H1 (cell line): ENCODE measurements around the gene IST1. TPM values are rescaled to one million over a fixed set of nuclear protein-coding genes. Genes with fewer than 3 reads are reported as not detected.

Experiments
- CTCF ChIA-PET: fragments of 300-600 bp; sonication (Branson Sonifier 250); formaldehyde crosslinking; loops from one replicate; lab custom pipeline; 2021; ENCODE audit not compliant: partially characterized antibody; lab: Charles Lee
- POLR2A ChIA-PET: fragments of 300-600 bp; sonication (Branson Sonifier 250); formaldehyde crosslinking; loops from one replicate; lab custom pipeline; 2021; ENCODE audit warnings: inconsistent platforms; ENCODE audit not compliant: partially characterized antibody; lab: Charles Lee
- DNase-seq, 2 experiments: peaks; one replicate each; pipeline versions ENCODE4 v3.0.0 to v3.0.0-alpha.2; 2010 to 2022; ENCODE audit warnings: low spot score in 2 of 2, low read depth in 1 of 2, mixed read lengths in 1 of 2
- FAIRE-seq: peaks from 2 replicates; lab custom pipeline; 2011; peaks lifted over from hg19 to GRCh38; lab: Jason Lieb, UNC
- H2AFZ ChIP-seq: 2 replicates; pipeline ENCODE4 v1.8.1; 2012; ENCODE audit warnings: low read length, inconsistent platforms
- H2AK5ac ChIP-seq: 2 replicates; pipeline ENCODE4 v1.6.1; 2013; ENCODE audit warnings: low read depth, low read length
- H2BK120ac ChIP-seq: replicated peaks from 2 replicates; pipeline ENCODE3; 2013; ENCODE audit warnings: low read depth, low read length, inconsistent platforms
- H2BK12ac ChIP-seq: 2 replicates; pipeline ENCODE4 v1.6.1; 2013; ENCODE audit warnings: low read depth, low read length
- H2BK15ac ChIP-seq: 2 replicates; pipeline ENCODE4 v1.6.1; 2013; ENCODE audit warnings: low read length
- H2BK20ac ChIP-seq: 2 replicates; pipeline ENCODE4 v1.6.1; 2013; ENCODE audit warnings: low read length
- H2BK5ac ChIP-seq: 2 replicates; pipeline ENCODE4 v1.6.1; 2013; ENCODE audit warnings: low read depth, low read length
- H3K14ac ChIP-seq: 2 replicates; pipeline ENCODE4 v1.6.1; 2013; ENCODE audit warnings: inconsistent platforms; ENCODE audit not compliant: insufficient read length
- H3K18ac ChIP-seq: 2 replicates; pipeline ENCODE4 v1.6.1; 2013; ENCODE audit warnings: low read length; ENCODE audit errors: extremely low read depth
- H3K23ac ChIP-seq: 2 replicates; pipeline ENCODE4 v1.6.1; 2013; ENCODE audit warnings: inconsistent platforms; ENCODE audit not compliant: insufficient read length
- H3K23me2 ChIP-seq: 2 replicates; pipeline ENCODE4 v1.6.1; 2013; ENCODE audit warnings: low read depth, low read length
- H3K27ac ChIP-seq: 2 replicates; pipeline ENCODE4 v1.6.1; 2011; ENCODE audit warnings: low read depth, low read length, inconsistent platforms
- H3K27me3 ChIP-seq, 4 experiments: replicated peaks in 1 of 4; 1 replicate in 1 of 4; 2 replicates in 3 of 4; pipeline versions ENCODE4 v1.6.1 to v1.8.1; 2011 to 2013; ENCODE audit warnings: low read length in 3 of 4, mild to moderate bottlenecking in 3 of 4, inconsistent platforms in 2 of 4, mixed read lengths in 2 of 4, moderate library complexity in 1 of 4; ENCODE audit not compliant: control insufficient read depth in 3 of 4, insufficient read depth in 3 of 4; ENCODE audit errors: extremely low read depth in 1 of 4
- H3K36me3 ChIP-seq, 4 experiments: 2 replicates each; pipeline versions ENCODE4 v1.6.1 to v1.8.1; 2011 to 2013; ENCODE audit warnings: mild to moderate bottlenecking in 4 of 4, low read length in 3 of 4, moderate library complexity in 2 of 4, control low read depth in 1 of 4, inconsistent platforms in 1 of 4; ENCODE audit not compliant: insufficient read depth in 4 of 4, control insufficient read depth in 2 of 4
- H3K4ac ChIP-seq: replicated peaks from 2 replicates; pipeline ENCODE3; 2013; ENCODE audit warnings: low read length, low read depth, mixed read lengths, inconsistent platforms; ENCODE audit not compliant: insufficient read length
- H3K4me1 ChIP-seq, 4 experiments: replicated peaks in 1 of 4; 1 replicate in 1 of 4; 2 replicates in 3 of 4; pipeline versions ENCODE4 v1.6.1 to v1.8.1; 2011 to 2013; ENCODE audit warnings: low read length in 3 of 4, inconsistent platforms in 2 of 4, mixed read lengths in 1 of 4; ENCODE audit not compliant: insufficient read depth in 4 of 4, control insufficient read depth in 3 of 4
- H3K4me2 ChIP-seq, 2 experiments: 2 replicates each; pipeline versions ENCODE4 v1.6.1 to v1.8.1; 2011 to 2013; ENCODE audit warnings: low read depth in 2 of 2, low read length in 2 of 2, control low read depth in 1 of 2, inconsistent platforms in 1 of 2, mild to moderate bottlenecking in 1 of 2; ENCODE audit not compliant: insufficient read depth in 1 of 2
- H3K4me3 ChIP-seq, 4 experiments: fragments of 200-600, 300-600 bp in 1 of 4; sonication (generic), shearing (Covaris generic), sonication (Bioruptor Twin) in 1 of 4; 2 replicates each; pipeline versions ENCODE4 v1.5.1 to v1.8.1; 2011 to 2016; ENCODE audit warnings: low read length in 4 of 4, low read depth in 3 of 4, control low read depth in 2 of 4, inconsistent platforms in 2 of 4, mild to moderate bottlenecking in 2 of 4, mixed read lengths in 1 of 4, moderate library complexity in 1 of 4; ENCODE audit not compliant: insufficient read depth in 2 of 4; ENCODE audit errors: extremely low read depth in 1 of 4
- H3K56ac ChIP-seq: replicated peaks from 2 replicates; pipeline ENCODE3; 2013; ENCODE audit warnings: low read depth, mild to moderate bottlenecking, mixed read lengths, low read length, inconsistent platforms; ENCODE audit not compliant: insufficient read length
- H3K79me1 ChIP-seq: 2 replicates; pipeline ENCODE4 v1.6.1; 2013; ENCODE audit warnings: low read depth, low read length, control low read depth
- H3K79me2 ChIP-seq, 2 experiments: 2 replicates each; pipeline versions ENCODE4 v1.6.1 to v1.8.1; 2012 to 2013; ENCODE audit warnings: low read length in 2 of 2, mild to moderate bottlenecking in 2 of 2, inconsistent platforms in 1 of 2; ENCODE audit not compliant: insufficient read depth in 2 of 2, control insufficient read depth in 1 of 2
- H3K9ac ChIP-seq, 4 experiments: replicated peaks in 1 of 4; 1 replicate in 1 of 4; 2 replicates in 3 of 4; pipeline versions ENCODE4 v1.6.1 to v1.8.1; 2011 to 2013; ENCODE audit warnings: low read depth in 3 of 4, low read length in 3 of 4, control low read depth in 2 of 4, mild to moderate bottlenecking in 2 of 4, moderate library complexity in 2 of 4, inconsistent platforms in 1 of 4; ENCODE audit errors: extremely low read depth in 1 of 4
- H3K9me3 ChIP-seq, 2 experiments: 2 replicates each; pipeline versions ENCODE4 v1.6.1 to v1.8.1; 2012 to 2013; ENCODE audit warnings: mild to moderate bottlenecking in 2 of 2, moderate library complexity in 2 of 2, control low read depth in 1 of 2, inconsistent platforms in 1 of 2, low read depth in 1 of 2, low read length in 1 of 2, mixed read lengths in 1 of 2; ENCODE audit not compliant: insufficient read depth in 2 of 2
- H4K20me1 ChIP-seq, 2 experiments: replicated peaks in 1 of 2; 2 replicates each; pipeline versions ENCODE3 to v1.8.1; 2011 to 2013; ENCODE audit warnings: inconsistent platforms in 2 of 2, low read length in 2 of 2, mild to moderate bottlenecking in 1 of 2; ENCODE audit not compliant: insufficient read depth in 2 of 2, control insufficient read depth in 1 of 2
- H4K5ac ChIP-seq: 2 replicates; pipeline ENCODE4 v1.6.1; 2013; ENCODE audit warnings: low read length, low read depth, mixed read lengths, inconsistent platforms; ENCODE audit not compliant: insufficient read length
- H4K8ac ChIP-seq: 2 replicates; pipeline ENCODE4 v1.8.0; 2013; ENCODE audit warnings: mild to moderate bottlenecking, moderate library complexity, low read length, inconsistent platforms; ENCODE audit not compliant: insufficient read depth; ENCODE audit errors: extremely low read depth
- H4K91ac ChIP-seq: replicated peaks from 2 replicates; pipeline ENCODE3; 2013; ENCODE audit warnings: low read length, mixed read lengths, inconsistent platforms; ENCODE audit not compliant: insufficient read length
- BCL11A ChIP-seq, 2 experiments: IDR thresholded peaks; one replicate each; pipeline ENCODE4 v1.6.1; 2011; ENCODE audit warnings: low read depth in 2 of 2, low read length in 2 of 2, mild to moderate bottlenecking in 2 of 2
- JUND ChIP-seq: IDR thresholded peaks from 2 replicates; pipeline ENCODE4 v1.6.1; 2011; ENCODE audit warnings: mild to moderate bottlenecking, improper control_type of control experiment, low read length
- KDM5A ChIP-seq: fragments of 200-600 bp; IDR thresholded peaks from 2 replicates; pipeline ENCODE4 v1.7.1; 2012; ENCODE audit warnings: mild to moderate bottlenecking, low read length, inconsistent platforms, mixed read lengths
- NRF1 ChIP-seq: IDR thresholded peaks from 2 replicates; pipeline ENCODE4 v1.6.1; 2011; ENCODE audit warnings: mild to moderate bottlenecking, low read depth, low read length, improper control_type of control experiment
- TAF1 ChIP-seq: IDR thresholded peaks from 2 replicates; pipeline ENCODE4 v1.6.1; 2011; ENCODE audit warnings: mild to moderate bottlenecking, low read depth, low read length
- TCF12 ChIP-seq: IDR thresholded peaks from 2 replicates; pipeline ENCODE4 v1.6.1; 2011; ENCODE audit warnings: low read depth, mild to moderate bottlenecking, low read length
- ZNF274 ChIP-seq: IDR thresholded peaks from 2 replicates; pipeline ENCODE4 v1.7.0; 2012; ENCODE audit warnings: low read length, borderline replicate concordance; ENCODE audit errors: extremely low read depth
- WGBS, 2 experiments: shearing (Covaris generic) in 1 of 2; methylation state at CpG; one replicate each; pipeline versions ENCODE4 v1.1.6 to v1.1.7; 2013 to 2015; ENCODE audit warnings: low lambda C conversion rate in 2 of 2, mixed read lengths in 2 of 2, inconsistent platforms in 1 of 2, low coverage in 1 of 2, missing lambda C conversion rate in 1 of 2; ENCODE audit not compliant: insufficient replicate concordance in 2 of 2, insufficient coverage in 1 of 2, insufficient read length in 1 of 2; ENCODE audit errors: extremely low coverage in 1 of 2, missing lambda C conversion rate in 1 of 2; 5-methylcytosine and 5-hydroxymethylcytosine counted together
- polyA plus RNA-seq, 7 experiments: library from polyadenylated mRNA; depleted of rRNA in 3 of 7; stranded (reverse) in 5 of 7; unstranded in 2 of 7; fragments of >200 nt in 5 of 7; fragments of 200-250 nt in 2 of 7; gene quantifications; 1 replicate in 5 of 7; 2 replicates in 1 of 7; 4 replicates in 1 of 7; pipeline versions ENCODE4 v1.2.1 to v1.2.3, GENCODE V29; 2011 to 2013; ENCODE audit warnings: missing spikeins in 2 of 7, mixed read lengths in 2 of 7
- total RNA-seq: library from RNA; stranded (reverse); fragmentation: NEBNext Ultra II Directional; extraction: Animal tissue kit (Norgen Biotek cat#: 25700); gene quantifications from 2 replicates; pipeline ENCODE4 v1.2.1, GENCODE V29; 2021
- TF ChIP-seq, protein P1 (sequence below), 3 experiments: IDR thresholded peaks; 1 replicate in 2 of 3; 2 replicates in 1 of 3; pipeline versions ENCODE4 v1.5.1 to v1.6.1; 2011; ENCODE audit warnings: low read length in 3 of 3, mild to moderate bottlenecking in 3 of 3, inconsistent platforms in 2 of 3, low read depth in 1 of 3, moderate library complexity in 1 of 3; ENCODE audit not compliant: insufficient read depth in 1 of 3; ENCODE audit errors: control extremely low read depth in 1 of 3
- TF ChIP-seq, protein P2 (sequence below): IDR thresholded peaks from 2 replicates; pipeline ENCODE4 v1.6.1; 2012; ENCODE audit warnings: low read length, inconsistent platforms
- TF ChIP-seq, protein P3 (sequence below): IDR thresholded peaks from 2 replicates; pipeline ENCODE4 v1.6.1; 2012; ENCODE audit warnings: inconsistent platforms

IST1 gene
- total and polyA plus RNA-seq, 2 of the 8 experiments (the other 6 are each of a cell fraction or from before 2014, with no cell fraction given): 190 to 248 TPM

DNA sequence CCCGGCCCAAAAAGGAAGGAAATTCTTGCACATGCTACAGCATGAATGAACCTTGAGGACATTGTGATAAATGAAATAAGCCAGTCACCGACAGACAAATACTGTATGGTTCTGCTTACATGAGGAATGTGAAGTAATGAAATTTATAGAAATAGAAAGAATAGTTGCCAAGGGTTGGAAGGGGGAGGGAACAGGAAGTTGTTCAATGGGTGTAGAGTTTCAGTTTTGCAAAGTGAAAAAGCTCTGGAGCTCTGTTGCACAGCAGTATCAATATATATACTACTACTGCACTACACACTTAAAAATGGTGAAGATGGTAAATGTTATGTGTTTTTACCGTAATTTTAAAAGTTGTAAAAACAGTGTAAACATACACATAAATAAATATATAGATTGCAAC lies 61.2 kb downstream of the IST1 start:
- H4K8ac ChIP-seq: no peak overlapping the region
- H2BK20ac ChIP-seq: no peak overlapping the region
- no peak overlapping the region for H3K4ac ChIP-seq
- H3K79me1 ChIP-seq: no peaks in the 10 kb centered on the region
- ChIA-PET POLR2A (no interaction called here), CTCF (no interaction called here)
- H2AK5ac ChIP-seq: no peak overlapping the region
- no peak overlapping the region for H4K5ac ChIP-seq
- no peak overlapping the region for H3K18ac ChIP-seq
- H3K36me3 ChIP-seq: no peaks in the 10 kb centered on the region
- H2AFZ ChIP-seq: no peak overlapping the region
- no peak overlapping the region for H3K23ac ChIP-seq
- FAIRE-seq: no peak
- no peaks in the 10 kb centered on the region for H3K9me3 ChIP-seq
- H3K27me3 ChIP-seq: peaks cover 0 to 4% (median under 1%) of the 10 kb centered on the region in 4 experiments; a peak in 4 of 7 replicates
- H2BK12ac ChIP-seq: no peak overlapping the region
- H2BK120ac ChIP-seq: no peak overlapping the region
- H3K79me2 ChIP-seq: no peaks in the 10 kb centered on the region
- no peak overlapping the region for H2BK5ac ChIP-seq
- no peak for DNase-seq
- no peak overlapping the region for H4K91ac ChIP-seq
- no peak overlapping the region for H3K56ac ChIP-seq
- no peak overlapping the region for H2BK15ac ChIP-seq
- H3K23me2 ChIP-seq: no peaks in the 10 kb centered on the region; the same call in 1 of the 2 replicates
- H3K14ac ChIP-seq: no peak overlapping the region
- H3K9ac ChIP-seq: no peak overlapping the region
- WGBS, 2 experiments: 86% methylated on average over 3 of the region's 3 CpGs; no CpG with 5 or more reads in 1 of the 2 experiments
- no peak overlapping the region for H3K27ac ChIP-seq
- H3K4me1 ChIP-seq: peaks cover 0 to 4% (median 0%) of the 10 kb centered on the region in 4 experiments; a peak in 1 of 7 replicates
- no peaks in the 10 kb centered on the region for H4K20me1 ChIP-seq
- no peak overlapping the region for H3K4me2 ChIP-seq
- no peak overlapping the region for H3K4me3 ChIP-seq
- TF ChIP-seq, protein P1, sequence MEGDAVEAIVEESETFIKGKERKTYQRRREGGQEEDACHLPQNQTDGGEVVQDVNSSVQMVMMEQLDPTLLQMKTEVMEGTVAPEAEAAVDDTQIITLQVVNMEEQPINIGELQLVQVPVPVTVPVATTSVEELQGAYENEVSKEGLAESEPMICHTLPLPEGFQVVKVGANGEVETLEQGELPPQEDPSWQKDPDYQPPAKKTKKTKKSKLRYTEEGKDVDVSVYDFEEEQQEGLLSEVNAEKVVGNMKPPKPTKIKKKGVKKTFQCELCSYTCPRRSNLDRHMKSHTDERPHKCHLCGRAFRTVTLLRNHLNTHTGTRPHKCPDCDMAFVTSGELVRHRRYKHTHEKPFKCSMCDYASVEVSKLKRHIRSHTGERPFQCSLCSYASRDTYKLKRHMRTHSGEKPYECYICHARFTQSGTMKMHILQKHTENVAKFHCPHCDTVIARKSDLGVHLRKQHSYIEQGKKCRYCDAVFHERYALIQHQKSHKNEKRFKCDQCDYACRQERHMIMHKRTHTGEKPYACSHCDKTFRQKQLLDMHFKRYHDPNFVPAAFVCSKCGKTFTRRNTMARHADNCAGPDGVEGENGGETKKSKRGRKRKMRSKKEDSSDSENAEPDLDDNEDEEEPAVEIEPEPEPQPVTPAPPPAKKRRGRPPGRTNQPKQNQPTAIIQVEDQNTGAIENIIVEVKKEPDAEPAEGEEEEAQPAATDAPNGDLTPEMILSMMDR (IDR thresholded peaks at IDR 0.05; ENCODE audit: control extremely low read depth in 1 of 3, insufficient read depth in 1 of 3, low read depth in 1 of 3, low read length in 3 of 3): no peak
- TF ChIP-seq NRF1: no peak
- TF ChIP-seq JUND: no peak
- TF ChIP-seq KDM5A: no peak
- TF ChIP-seq, protein P2, sequence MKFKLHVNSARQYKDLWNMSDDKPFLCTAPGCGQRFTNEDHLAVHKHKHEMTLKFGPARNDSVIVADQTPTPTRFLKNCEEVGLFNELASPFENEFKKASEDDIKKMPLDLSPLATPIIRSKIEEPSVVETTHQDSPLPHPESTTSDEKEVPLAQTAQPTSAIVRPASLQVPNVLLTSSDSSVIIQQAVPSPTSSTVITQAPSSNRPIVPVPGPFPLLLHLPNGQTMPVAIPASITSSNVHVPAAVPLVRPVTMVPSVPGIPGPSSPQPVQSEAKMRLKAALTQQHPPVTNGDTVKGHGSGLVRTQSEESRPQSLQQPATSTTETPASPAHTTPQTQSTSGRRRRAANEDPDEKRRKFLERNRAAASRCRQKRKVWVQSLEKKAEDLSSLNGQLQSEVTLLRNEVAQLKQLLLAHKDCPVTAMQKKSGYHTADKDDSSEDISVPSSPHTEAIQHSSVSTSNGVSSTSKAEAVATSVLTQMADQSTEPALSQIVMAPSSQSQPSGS: no peak
- TF ChIP-seq TAF1: no peak
- TF ChIP-seq, protein P3, sequence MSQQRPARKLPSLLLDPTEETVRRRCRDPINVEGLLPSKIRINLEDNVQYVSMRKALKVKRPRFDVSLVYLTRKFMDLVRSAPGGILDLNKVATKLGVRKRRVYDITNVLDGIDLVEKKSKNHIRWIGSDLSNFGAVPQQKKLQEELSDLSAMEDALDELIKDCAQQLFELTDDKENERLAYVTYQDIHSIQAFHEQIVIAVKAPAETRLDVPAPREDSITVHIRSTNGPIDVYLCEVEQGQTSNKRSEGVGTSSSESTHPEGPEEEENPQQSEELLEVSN: no peak
- no peak for TF ChIP-seq BCL11A (IDR thresholded peaks at IDR 0.05; ENCODE audit: low read depth in 2 of 2, low read length in 2 of 2)
- no peak for TF ChIP-seq ZNF274
- no peak for TF ChIP-seq TCF12
